ENCODE results near the gene PEPD.

The PEPD gene

GRCh38 chr19:33436360-33437345 lies 84.9 kb downstream of the PEPD start:
- DNase-seq: no peak

GRCh38 chr19:33435706-33436359 lies 85.8 kb downstream of the PEPD start:
- DNase-seq: no peak

- DNase-seq: no peak
Measured at GRCh38 chr19:33434886-33435705, 86.5 kb downstream of the PEPD start.

GRCh38 chr19:33434069-33434885 lies 87.3 kb downstream of the PEPD start:
- no peak for DNase-seq

GRCh38 chr19:33432446-33433170 lies 89.0 kb downstream of the PEPD start:
- DNase-seq: no peak

- no peak for DNase-seq
Measured at GRCh38 chr19:33432015-33432414, 89.6 kb downstream of the PEPD start.

- DNase-seq: peak; percentile 60
Measured at GRCh38 chr19:33430674-33431277, 90.8 kb downstream of the PEPD start.

- DNase-seq: no peak
Measured at GRCh38 chr19:33429891-33430673, 91.5 kb downstream of the PEPD start.

GRCh38 chr19:33428627-33429125 lies 92.9 kb downstream of the PEPD start:
- DNase-seq: no peak

GRCh38 chr19:33427801-33428626 lies 93.6 kb downstream of the PEPD start:
- no peak for DNase-seq

GRCh38 chr19:33426621-33427361 lies 94.8 kb downstream of the PEPD start:
- no peak for DNase-seq

GRCh38 chr19:33424181-33424580 lies 97.4 kb downstream of the PEPD start:
- no peak for DNase-seq

- no peak for DNase-seq
Measured at GRCh38 chr19:33422369-33423180, 99.0 kb downstream of the PEPD start.

GRCh38 chr19:33421368-33421767 lies 100.2 kb downstream of the PEPD start:
- DNase-seq: no peak

GRCh38 chr19:33420821-33421220 lies 100.8 kb downstream of the PEPD start:
- no peak for DNase-seq

- no peak for DNase-seq
Measured at GRCh38 chr19:33419788-33420130, 101.8 kb downstream of the PEPD start.
